DMS114 treated with DMSO at 0.1 percent for 48 hours (cell line): ENCODE results near the gene EYS.

Experiments
- DNase-seq: peaks from one replicate; lab custom pipeline; 2025; ENCODE audit not compliant: unreplicated experiment; lab: John Stamatoyannopoulos, UW

Gene EYS

GRCh38 chr6:65707126-65707826 is at the start of gene EYS:
EYS (minus strand) TSS chr6:65707226; CDS start chr6:65495410, 211,816 bp downstream.
- no peak for DNase-seq

GRCh38 chr6:65746302-65746701 is 39.3 kb upstream of the EYS start:
- DNase-seq = no peak

- no peak for DNase-seq
These were observed 38.6 kb upstream of the EYS start for GRCh38 chr6:65745614-65746013.

- no peak for DNase-seq
These were observed 22.0 kb upstream of the EYS start for GRCh38 chr6:65728879-65729479.

- DNase-seq = no peak
These were observed 12.1 kb upstream of the EYS start for GRCh38 chr6:65719101-65719500.

- no peak for DNase-seq
These were observed 4.5 kb upstream of the EYS start for GRCh38 chr6:65711531-65711930.

GRCh38 chr6:65709099-65709830 is 2.2 kb upstream of the EYS start:
- no peak for DNase-seq

- no peak for DNase-seq
These were observed 1.1 kb upstream of the EYS start for GRCh38 chr6:65708162-65708561.

- DNase-seq = no peak
These were observed 590 bp downstream of the EYS start for GRCh38 chr6:65706436-65706835.

- no peak for DNase-seq
These were observed 5.7 kb downstream of the EYS start for GRCh38 chr6:65701325-65701724.

GRCh38 chr6:65700561-65700960 is 6.5 kb downstream of the EYS start:
- DNase-seq = no peak

GRCh38 chr6:65692109-65692508 is 14.9 kb downstream of the EYS start:
- no peak for DNase-seq

GRCh38 chr6:65680232-65680631 is 26.8 kb downstream of the EYS start:
- DNase-seq = no peak

GRCh38 chr6:65671922-65672321 is 35.1 kb downstream of the EYS start:
- no peak for DNase-seq

- DNase-seq = no peak
These were observed 38.9 kb downstream of the EYS start for GRCh38 chr6:65667916-65668656.

- DNase-seq = no peak
These were observed 56.9 kb downstream of the EYS start for GRCh38 chr6:65650086-65650485.

GRCh38 chr6:65649392-65649791 is 57.6 kb downstream of the EYS start:
- DNase-seq = no peak

GRCh38 chr6:65646544-65646943 is 60.5 kb downstream of the EYS start:
- no peak for DNase-seq

GRCh38 chr6:65642776-65643175 is 64.2 kb downstream of the EYS start:
- no peak for DNase-seq

GRCh38 chr6:65638047-65638831 is 68.8 kb downstream of the EYS start:
- DNase-seq = no peak
